ENCODE data around the gene HS3ST6. TPM values are rescaled to one million over a fixed set of nuclear protein-coding genes. Genes with fewer than 3 reads are reported as not detected.
"Not testable (repeated sequence)": the region's sequence is repeated elsewhere in the genome, so short reads cannot be mapped to it uniquely, and the experiment has no call there.

The HS3ST6 gene
- total RNA-seq, 1 experiment from 2014 or later: not detected

DNA sequence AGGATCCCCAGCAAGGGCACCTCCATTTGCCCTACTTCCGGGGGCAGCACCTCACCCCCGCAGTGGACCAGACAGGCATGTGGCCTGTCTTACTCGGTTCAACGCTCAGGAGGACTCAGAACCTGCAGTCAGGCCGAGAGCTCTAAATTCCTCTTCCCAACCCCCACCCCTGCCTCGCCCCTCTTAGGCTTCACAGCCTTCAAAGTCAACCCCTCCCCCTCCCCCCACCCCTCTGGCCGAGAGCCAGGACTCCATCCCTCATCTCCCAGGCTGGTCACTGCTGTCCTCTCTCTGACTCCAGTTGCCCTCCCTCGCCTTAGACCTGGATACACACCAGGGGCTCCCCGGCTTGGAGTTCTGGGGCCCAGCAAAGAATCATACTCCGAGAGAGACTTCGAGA is 8.1 kb upstream of the HS3ST6 start:
- no peak for DNase-seq (ENCODE audit: low read depth)

- no peak for DNase-seq (ENCODE audit: low read depth)
Measured at GRCh38 chr16:1924095-1924494, 5.9 kb upstream of the HS3ST6 start.

DNA sequence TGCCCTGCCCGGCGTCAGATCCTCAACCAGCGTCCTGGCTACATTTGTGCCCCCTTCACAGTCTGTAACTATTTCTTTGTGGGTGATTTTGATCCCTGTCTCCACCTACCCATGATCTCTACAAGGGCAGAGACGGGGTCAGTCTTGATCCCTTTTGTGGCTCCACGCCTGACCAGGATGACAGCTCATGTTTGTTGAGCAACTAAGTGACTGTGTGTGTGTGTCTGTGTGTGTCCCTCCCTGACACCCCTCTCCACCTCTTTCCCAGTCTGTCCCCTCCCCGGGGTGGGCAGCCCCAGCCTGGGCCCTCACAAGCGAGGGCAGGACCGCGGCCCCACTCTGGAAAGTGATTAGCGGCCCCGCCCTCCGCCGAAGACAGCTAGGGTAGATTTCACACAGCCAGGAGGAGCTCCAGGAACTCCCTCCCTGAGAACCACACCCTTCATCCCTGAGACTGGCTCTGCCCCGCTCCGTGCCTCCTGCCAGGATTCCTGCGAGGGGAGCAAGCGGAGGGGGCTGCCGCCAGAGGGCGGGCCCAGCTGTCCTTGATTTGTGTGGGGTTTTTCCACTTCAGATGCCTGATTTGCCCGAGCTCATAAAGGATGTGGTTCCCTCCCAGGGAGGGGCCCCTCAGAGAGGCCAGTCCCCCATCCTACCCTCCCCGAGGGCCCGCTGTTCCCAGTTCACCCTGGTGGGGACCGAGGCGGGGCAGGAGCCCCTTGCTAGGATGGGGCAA is 5.3 kb upstream of the HS3ST6 start:
- peak; percentile 77 for DNase-seq (ENCODE audit: low read depth)

DNA sequence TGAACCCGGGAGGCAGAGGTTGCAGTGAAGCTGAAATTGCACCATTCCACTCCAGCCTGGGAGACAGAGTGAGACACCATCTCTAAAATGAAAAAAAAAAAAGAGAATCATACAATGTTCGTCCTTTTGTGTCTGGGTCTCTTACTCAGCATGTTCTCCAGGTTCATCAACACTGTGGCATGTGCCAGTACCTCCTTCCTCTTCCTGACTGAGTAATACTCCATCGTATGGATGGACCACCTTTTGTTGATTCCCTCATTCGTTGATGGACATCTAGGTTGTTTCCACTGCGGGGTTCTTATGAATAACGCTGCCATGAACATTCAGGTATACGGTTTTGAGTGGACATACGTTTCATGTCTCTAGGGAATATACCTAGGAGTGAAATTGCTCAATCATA is 4.1 kb upstream of the HS3ST6 start:
- no peak for DNase-seq (ENCODE audit: low read depth)

DNA sequence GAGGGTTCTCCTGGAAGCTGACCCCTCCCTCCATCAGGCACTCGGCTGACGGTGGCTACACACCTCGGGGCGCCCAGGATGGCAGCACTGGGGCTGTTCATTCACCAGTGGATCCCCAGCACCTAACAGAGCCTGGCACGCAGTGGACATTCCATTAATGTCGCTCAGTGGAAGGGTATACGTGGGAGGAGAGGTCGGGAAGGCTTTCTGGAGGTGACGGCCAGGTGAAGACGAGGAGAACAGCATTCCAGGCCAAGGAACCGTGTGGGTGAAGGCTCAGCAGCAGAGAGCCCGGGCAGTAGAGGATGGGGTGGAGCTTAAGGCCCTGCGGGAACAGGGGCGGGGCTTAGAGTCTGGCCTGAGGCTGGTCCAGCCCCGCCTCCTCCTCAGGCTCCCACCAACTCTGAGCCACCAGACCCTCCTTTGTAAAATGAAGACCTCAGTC is 2.5 kb upstream of the HS3ST6 start:
- peak; percentile 42 for DNase-seq (ENCODE audit: low read depth)

DNA sequence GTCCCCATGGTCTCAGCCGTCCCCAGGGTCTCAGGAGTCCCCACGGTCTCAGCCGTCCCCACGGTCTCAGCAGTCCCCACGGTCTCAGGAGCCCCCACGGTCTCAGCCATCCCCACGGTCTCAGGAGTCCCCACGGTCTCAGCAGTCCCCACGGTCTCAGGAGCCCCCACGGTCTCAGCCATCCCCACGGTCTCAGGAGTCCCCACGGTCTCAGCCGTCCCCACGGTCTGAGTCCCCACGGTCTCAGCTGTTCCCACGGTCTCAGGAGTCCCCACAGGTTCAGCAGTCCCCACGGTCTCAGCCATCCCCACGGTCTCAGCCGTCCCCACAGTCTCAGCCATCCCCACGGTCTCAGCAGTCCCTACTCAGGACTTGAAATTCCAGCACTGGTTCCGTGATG is 1.9 kb upstream of the HS3ST6 start:
- DNase-seq (ENCODE audit: low read depth): not testable (repeated sequence)

DNA sequence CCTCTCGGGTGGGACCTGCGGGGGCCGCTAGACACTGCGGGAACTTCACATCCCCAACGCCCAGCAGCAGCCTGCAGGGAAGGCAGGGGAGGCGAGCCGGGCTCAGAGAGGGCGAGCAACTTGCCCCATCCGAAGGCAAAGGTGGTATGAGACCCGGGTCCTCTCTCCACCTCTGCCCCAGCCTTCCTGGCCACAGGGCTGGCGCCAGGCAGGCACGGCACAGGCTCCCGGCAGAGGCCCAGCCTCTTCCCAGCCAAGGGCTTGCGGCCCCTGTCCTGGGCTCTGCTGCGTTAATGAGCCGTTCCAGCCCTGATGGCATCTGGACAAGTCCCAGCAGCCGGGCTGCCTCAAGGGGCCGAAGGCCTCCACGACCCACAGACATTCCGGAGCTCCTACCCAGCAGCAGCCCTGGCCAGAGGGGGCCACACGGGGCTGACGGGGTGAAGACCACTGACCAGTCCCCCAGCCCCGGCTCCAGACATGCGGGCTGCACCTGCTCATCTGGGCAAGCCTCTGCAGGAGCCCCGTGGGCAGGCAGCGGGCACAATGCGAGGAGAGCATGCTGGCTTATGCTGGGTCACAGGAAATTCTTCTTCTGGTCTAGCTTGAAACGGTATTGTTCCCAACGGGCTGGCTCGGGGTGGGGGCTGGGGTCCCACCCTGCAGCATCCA is 1.2 kb upstream of the HS3ST6 start:
- no peak for DNase-seq (ENCODE audit: low read depth)

DNA sequence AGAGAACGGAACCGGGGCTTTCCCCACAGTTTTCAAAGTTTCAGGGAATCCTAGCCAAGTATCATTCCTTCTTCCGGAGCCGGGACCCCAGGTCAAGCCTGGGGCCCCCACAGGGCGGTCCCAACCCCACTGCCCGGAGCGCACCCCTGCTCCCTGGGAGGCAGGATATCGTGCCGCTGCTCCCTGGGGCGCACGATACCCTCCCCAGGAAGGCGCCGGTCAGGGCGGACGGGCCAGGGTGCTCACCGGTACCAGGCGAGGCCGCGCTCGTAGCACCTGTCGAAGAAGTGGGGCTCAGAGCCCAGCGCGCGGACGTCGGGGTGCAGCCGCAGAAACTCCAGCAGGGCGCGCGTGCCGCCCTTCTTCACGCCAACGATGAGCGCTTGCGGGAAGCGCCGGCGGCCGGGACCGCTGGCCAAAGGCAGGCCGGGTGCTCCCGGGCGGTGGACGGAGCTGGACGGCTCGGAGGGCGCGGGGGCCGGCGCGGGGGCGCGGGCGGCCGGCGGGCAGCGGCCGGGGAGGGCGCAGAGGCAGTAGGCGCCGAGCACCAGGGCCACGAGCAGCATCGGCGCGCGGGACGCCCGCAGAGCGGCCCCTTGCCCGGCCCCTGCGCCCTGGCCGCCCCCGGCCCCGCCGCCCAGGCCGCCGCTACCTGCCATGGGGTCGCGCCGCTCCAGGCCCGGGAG is 407 bp downstream of the HS3ST6 start:
- DNase-seq (ENCODE audit: low read depth): no peak

- DNase-seq (ENCODE audit: low read depth): no peak
Measured at GRCh38 chr16:1917056-1917664, 1.1 kb downstream of the HS3ST6 start.

DNA sequence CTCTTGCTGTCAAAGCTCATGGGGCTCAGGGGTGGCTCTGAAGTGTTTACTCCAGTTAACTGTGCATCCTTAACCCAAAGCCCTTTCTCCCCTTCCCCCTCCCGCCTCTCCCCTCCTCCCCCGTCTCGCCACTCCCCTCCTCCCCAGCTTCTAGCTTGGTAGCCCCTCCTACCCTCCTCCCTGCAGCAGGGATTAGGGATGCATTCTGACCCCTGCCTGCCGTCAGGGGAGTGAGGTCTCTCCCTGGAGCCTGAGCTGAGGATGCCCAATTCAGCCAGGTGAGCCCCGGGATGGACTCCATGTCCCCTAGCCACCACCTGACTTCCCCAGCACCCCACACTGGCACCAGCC is 1.6 kb downstream of the HS3ST6 start:
- no peak for DNase-seq (ENCODE audit: low read depth)

GRCh38 chr16:1915732-1916639 is 2.2 kb downstream of the HS3ST6 start:
- DNase-seq (ENCODE audit: low read depth): no peak

DNA sequence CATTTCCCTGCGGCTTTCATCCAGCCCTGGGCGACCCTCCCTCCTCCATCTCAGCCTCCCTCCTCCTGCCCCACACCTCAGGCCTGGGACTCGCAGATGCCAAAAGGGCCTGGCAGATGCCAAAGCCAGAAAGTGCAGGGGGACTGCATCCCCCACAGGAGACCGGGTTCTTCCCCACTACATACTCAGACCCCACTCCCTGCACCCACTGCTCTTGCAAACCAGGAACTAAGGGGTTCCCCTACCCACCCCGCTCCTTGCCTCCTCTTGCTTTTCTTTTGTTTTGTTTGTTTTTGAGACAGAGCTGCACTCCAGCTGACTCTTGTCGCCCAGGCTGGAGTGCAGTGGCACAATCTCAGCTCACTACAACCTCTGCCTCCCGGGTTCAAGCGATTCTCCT is 3.2 kb downstream of the HS3ST6 start:
- no peak for DNase-seq (ENCODE audit: low read depth)

DNA sequence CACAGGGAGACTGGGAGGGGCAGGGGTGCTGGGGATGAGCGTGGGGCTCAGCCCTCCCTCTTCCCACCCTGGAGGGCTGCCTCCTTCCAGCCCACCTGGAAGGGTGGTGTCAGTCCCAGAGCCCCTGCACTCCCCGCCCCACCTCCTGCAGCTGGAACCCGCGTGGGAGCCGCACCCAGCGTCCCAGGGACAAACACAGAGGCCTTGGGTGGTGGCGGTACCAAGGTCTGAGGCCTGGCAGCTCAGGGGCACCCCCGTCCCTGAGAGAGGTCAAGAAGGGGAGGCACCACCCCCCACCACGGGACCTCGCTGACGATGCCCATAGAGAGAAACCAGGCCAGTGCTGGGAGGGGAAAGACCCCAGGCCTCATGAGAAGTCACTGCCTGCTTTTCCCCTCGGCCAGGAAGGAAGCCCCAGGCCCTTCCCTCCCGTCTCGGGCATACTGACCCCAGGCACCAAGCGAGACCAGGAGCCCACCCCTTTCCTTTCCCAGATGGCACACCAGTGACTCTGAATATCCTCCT is 4.1 kb downstream of the HS3ST6 start:
- no peak for DNase-seq (ENCODE audit: low read depth)

GRCh38 chr16:1913327-1914083 is 4.7 kb downstream of the HS3ST6 start:
- no peak for DNase-seq (ENCODE audit: low read depth)

DNA sequence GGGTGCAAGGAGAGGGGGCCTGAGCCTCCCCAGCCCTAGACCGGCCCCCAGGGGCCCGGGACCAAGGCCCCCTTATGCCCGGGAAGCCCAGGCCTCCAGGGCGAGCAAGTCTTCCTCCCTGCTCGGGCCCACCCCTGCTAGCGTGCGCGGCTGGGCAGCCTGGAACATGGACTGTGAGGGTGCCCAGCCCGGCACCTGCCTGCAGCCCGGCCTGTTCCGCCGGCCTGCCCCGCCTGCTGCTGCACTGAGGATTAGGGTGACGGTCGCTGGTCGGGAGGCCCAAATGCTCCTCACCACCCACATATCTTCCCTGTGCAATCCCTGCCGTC is 6.0 kb downstream of the HS3ST6 start:
- no peak for DNase-seq (ENCODE audit: low read depth)

- DNase-seq (ENCODE audit: low read depth): no peak
Measured at GRCh38 chr16:1911467-1912214, 6.6 kb downstream of the HS3ST6 start.

- no peak for DNase-seq (ENCODE audit: low read depth)
Measured at GRCh38 chr16:1909561-1910231, 8.5 kb downstream of the HS3ST6 start.

GRCh38 chr16:1908983-1909382 is 9.2 kb downstream of the HS3ST6 start:
- no peak for DNase-seq (ENCODE audit: low read depth)

- DNase-seq (ENCODE audit: low read depth): no peak
Measured at GRCh38 chr16:1908184-1908583, 10.0 kb downstream of the HS3ST6 start.

Data from Daoy (cell line).